H1 (cell line): ENCODE measurements around the gene PLEKHM3. TPM values are rescaled to one million over a fixed set of nuclear protein-coding genes. Genes with fewer than 3 reads are reported as not detected.

Experiments
- CTCF ChIA-PET: fragments of 300-600 bp; sonication (Branson Sonifier 250); formaldehyde crosslinking; loops from one replicate; lab custom pipeline; 2021; ENCODE audit not compliant: partially characterized antibody; lab: Charles Lee
- POLR2A ChIA-PET: fragments of 300-600 bp; sonication (Branson Sonifier 250); formaldehyde crosslinking; loops from one replicate; lab custom pipeline; 2021; ENCODE audit warnings: inconsistent platforms; ENCODE audit not compliant: partially characterized antibody; lab: Charles Lee
- DNase-seq, 2 experiments: peaks; one replicate each; pipeline versions ENCODE4 v3.0.0 to v3.0.0-alpha.2; 2010 to 2022; ENCODE audit warnings: low spot score in 2 of 2, low read depth in 1 of 2, mixed read lengths in 1 of 2
- FAIRE-seq: peaks from 2 replicates; lab custom pipeline; 2011; peaks lifted over from hg19 to GRCh38; lab: Jason Lieb, UNC
- H2AFZ ChIP-seq: 2 replicates; pipeline ENCODE4 v1.8.1; 2012; ENCODE audit warnings: low read length, inconsistent platforms
- H2AK5ac ChIP-seq: 2 replicates; pipeline ENCODE4 v1.6.1; 2013; ENCODE audit warnings: low read depth, low read length
- H2BK120ac ChIP-seq: replicated peaks from 2 replicates; pipeline ENCODE3; 2013; ENCODE audit warnings: low read depth, low read length, inconsistent platforms
- H2BK12ac ChIP-seq: 2 replicates; pipeline ENCODE4 v1.6.1; 2013; ENCODE audit warnings: low read depth, low read length
- H2BK15ac ChIP-seq: 2 replicates; pipeline ENCODE4 v1.6.1; 2013; ENCODE audit warnings: low read length
- H2BK20ac ChIP-seq: 2 replicates; pipeline ENCODE4 v1.6.1; 2013; ENCODE audit warnings: low read length
- H2BK5ac ChIP-seq: 2 replicates; pipeline ENCODE4 v1.6.1; 2013; ENCODE audit warnings: low read depth, low read length
- H3K14ac ChIP-seq: 2 replicates; pipeline ENCODE4 v1.6.1; 2013; ENCODE audit warnings: inconsistent platforms; ENCODE audit not compliant: insufficient read length
- H3K18ac ChIP-seq: 2 replicates; pipeline ENCODE4 v1.6.1; 2013; ENCODE audit warnings: low read length; ENCODE audit errors: extremely low read depth
- H3K23ac ChIP-seq: 2 replicates; pipeline ENCODE4 v1.6.1; 2013; ENCODE audit warnings: inconsistent platforms; ENCODE audit not compliant: insufficient read length
- H3K23me2 ChIP-seq: 2 replicates; pipeline ENCODE4 v1.6.1; 2013; ENCODE audit warnings: low read depth, low read length
- H3K27ac ChIP-seq: 2 replicates; pipeline ENCODE4 v1.6.1; 2011; ENCODE audit warnings: low read depth, low read length, inconsistent platforms
- H3K27me3 ChIP-seq, 4 experiments: replicated peaks in 1 of 4; 1 replicate in 1 of 4; 2 replicates in 3 of 4; pipeline versions ENCODE4 v1.6.1 to v1.8.1; 2011 to 2013; ENCODE audit warnings: low read length in 3 of 4, mild to moderate bottlenecking in 3 of 4, inconsistent platforms in 2 of 4, mixed read lengths in 2 of 4, moderate library complexity in 1 of 4; ENCODE audit not compliant: control insufficient read depth in 3 of 4, insufficient read depth in 3 of 4; ENCODE audit errors: extremely low read depth in 1 of 4
- H3K36me3 ChIP-seq, 4 experiments: 2 replicates each; pipeline versions ENCODE4 v1.6.1 to v1.8.1; 2011 to 2013; ENCODE audit warnings: mild to moderate bottlenecking in 4 of 4, low read length in 3 of 4, moderate library complexity in 2 of 4, control low read depth in 1 of 4, inconsistent platforms in 1 of 4; ENCODE audit not compliant: insufficient read depth in 4 of 4, control insufficient read depth in 2 of 4
- H3K4ac ChIP-seq: replicated peaks from 2 replicates; pipeline ENCODE3; 2013; ENCODE audit warnings: low read length, low read depth, mixed read lengths, inconsistent platforms; ENCODE audit not compliant: insufficient read length
- H3K4me1 ChIP-seq, 4 experiments: replicated peaks in 1 of 4; 1 replicate in 1 of 4; 2 replicates in 3 of 4; pipeline versions ENCODE4 v1.6.1 to v1.8.1; 2011 to 2013; ENCODE audit warnings: low read length in 3 of 4, inconsistent platforms in 2 of 4, mixed read lengths in 1 of 4; ENCODE audit not compliant: insufficient read depth in 4 of 4, control insufficient read depth in 3 of 4
- H3K4me2 ChIP-seq, 2 experiments: 2 replicates each; pipeline versions ENCODE4 v1.6.1 to v1.8.1; 2011 to 2013; ENCODE audit warnings: low read depth in 2 of 2, low read length in 2 of 2, control low read depth in 1 of 2, inconsistent platforms in 1 of 2, mild to moderate bottlenecking in 1 of 2; ENCODE audit not compliant: insufficient read depth in 1 of 2
- H3K4me3 ChIP-seq, 4 experiments: fragments of 200-600, 300-600 bp in 1 of 4; sonication (generic), shearing (Covaris generic), sonication (Bioruptor Twin) in 1 of 4; 2 replicates each; pipeline versions ENCODE4 v1.5.1 to v1.8.1; 2011 to 2016; ENCODE audit warnings: low read length in 4 of 4, low read depth in 3 of 4, control low read depth in 2 of 4, inconsistent platforms in 2 of 4, mild to moderate bottlenecking in 2 of 4, mixed read lengths in 1 of 4, moderate library complexity in 1 of 4; ENCODE audit not compliant: insufficient read depth in 2 of 4; ENCODE audit errors: extremely low read depth in 1 of 4
- H3K56ac ChIP-seq: replicated peaks from 2 replicates; pipeline ENCODE3; 2013; ENCODE audit warnings: low read depth, mild to moderate bottlenecking, mixed read lengths, low read length, inconsistent platforms; ENCODE audit not compliant: insufficient read length
- H3K79me1 ChIP-seq: 2 replicates; pipeline ENCODE4 v1.6.1; 2013; ENCODE audit warnings: low read depth, low read length, control low read depth
- H3K79me2 ChIP-seq, 2 experiments: 2 replicates each; pipeline versions ENCODE4 v1.6.1 to v1.8.1; 2012 to 2013; ENCODE audit warnings: low read length in 2 of 2, mild to moderate bottlenecking in 2 of 2, inconsistent platforms in 1 of 2; ENCODE audit not compliant: insufficient read depth in 2 of 2, control insufficient read depth in 1 of 2
- H3K9ac ChIP-seq, 4 experiments: replicated peaks in 1 of 4; 1 replicate in 1 of 4; 2 replicates in 3 of 4; pipeline versions ENCODE4 v1.6.1 to v1.8.1; 2011 to 2013; ENCODE audit warnings: low read depth in 3 of 4, low read length in 3 of 4, control low read depth in 2 of 4, mild to moderate bottlenecking in 2 of 4, moderate library complexity in 2 of 4, inconsistent platforms in 1 of 4; ENCODE audit errors: extremely low read depth in 1 of 4
- H3K9me3 ChIP-seq, 2 experiments: 2 replicates each; pipeline versions ENCODE4 v1.6.1 to v1.8.1; 2012 to 2013; ENCODE audit warnings: mild to moderate bottlenecking in 2 of 2, moderate library complexity in 2 of 2, control low read depth in 1 of 2, inconsistent platforms in 1 of 2, low read depth in 1 of 2, low read length in 1 of 2, mixed read lengths in 1 of 2; ENCODE audit not compliant: insufficient read depth in 2 of 2
- H4K20me1 ChIP-seq, 2 experiments: replicated peaks in 1 of 2; 2 replicates each; pipeline versions ENCODE3 to v1.8.1; 2011 to 2013; ENCODE audit warnings: inconsistent platforms in 2 of 2, low read length in 2 of 2, mild to moderate bottlenecking in 1 of 2; ENCODE audit not compliant: insufficient read depth in 2 of 2, control insufficient read depth in 1 of 2
- H4K5ac ChIP-seq: 2 replicates; pipeline ENCODE4 v1.6.1; 2013; ENCODE audit warnings: low read length, low read depth, mixed read lengths, inconsistent platforms; ENCODE audit not compliant: insufficient read length
- H4K8ac ChIP-seq: 2 replicates; pipeline ENCODE4 v1.8.0; 2013; ENCODE audit warnings: mild to moderate bottlenecking, moderate library complexity, low read length, inconsistent platforms; ENCODE audit not compliant: insufficient read depth; ENCODE audit errors: extremely low read depth
- H4K91ac ChIP-seq: replicated peaks from 2 replicates; pipeline ENCODE3; 2013; ENCODE audit warnings: low read length, mixed read lengths, inconsistent platforms; ENCODE audit not compliant: insufficient read length
- BRCA1 ChIP-seq: IDR thresholded peaks from 2 replicates; pipeline ENCODE4 v1.6.1; 2012; ENCODE audit warnings: low read depth, low read length, improper control_type of control experiment
- CBX5 ChIP-seq: fragments of 300-800, 300-1000 bp; sonication (generic); IDR thresholded peaks from 2 replicates; pipeline ENCODE4 v1.7.1; 2016; ENCODE audit warnings: antibody characterized with exemption, low read length, low read depth
- CEBPB ChIP-seq: IDR thresholded peaks from 2 replicates; pipeline ENCODE4 v1.6.1; 2012; ENCODE audit warnings: low read depth, low read length
- E2F6 ChIP-seq: IDR thresholded peaks from 2 replicates; pipeline ENCODE4 v1.6.1; 2012; ENCODE audit warnings: inconsistent platforms
- EGR1 ChIP-seq: IDR thresholded peaks from 2 replicates; pipeline ENCODE4 v1.6.1; 2011; ENCODE audit warnings: low read depth, low read length, borderline replicate concordance
- HDAC2 ChIP-seq, 2 experiments: fragments of 300-600 bp in 1 of 2; sonication (generic) in 1 of 2; IDR thresholded peaks; 2 replicates each; pipeline ENCODE4 v1.6.1; 2011 to 2012; ENCODE audit warnings: low read depth in 2 of 2, low read length in 2 of 2, mild to moderate bottlenecking in 2 of 2, moderate library complexity in 2 of 2, borderline replicate concordance in 1 of 2, inconsistent platforms in 1 of 2
- JUN ChIP-seq: IDR thresholded peaks from 2 replicates; pipeline ENCODE4 v1.6.1; 2011; ENCODE audit warnings: low read depth, mild to moderate bottlenecking, improper control_type of control experiment, low read length
- JUND ChIP-seq: IDR thresholded peaks from 2 replicates; pipeline ENCODE4 v1.6.1; 2011; ENCODE audit warnings: mild to moderate bottlenecking, improper control_type of control experiment, low read length
- KDM1A ChIP-seq: fragments of 200-600, 300-600 bp; sonication (generic); IDR thresholded peaks from 2 replicates; pipeline ENCODE4 v1.7.1; 2016; ENCODE audit warnings: mild to moderate bottlenecking, low read length, borderline replicate concordance
- MAX ChIP-seq: IDR thresholded peaks from 2 replicates; pipeline ENCODE4 v1.6.1; 2012; ENCODE audit warnings: inconsistent platforms
- RFX5 ChIP-seq: IDR thresholded peaks from 2 replicates; pipeline ENCODE4 v1.6.1; 2011; ENCODE audit warnings: low read depth, low read length, improper control_type of control experiment, borderline replicate concordance
- SIN3A ChIP-seq, 2 experiments: IDR thresholded peaks in 1 of 2; conservative IDR thresholded peaks in 1 of 2; 2 replicates each; pipeline ENCODE4 v1.6.1; 2011 to 2012; ENCODE audit warnings: low read length in 2 of 2, improper control_type of control experiment in 1 of 2, low read depth in 1 of 2, mild to moderate bottlenecking in 1 of 2
- SP4 ChIP-seq: IDR thresholded peaks from 2 replicates; pipeline ENCODE4 v1.6.1; 2012; ENCODE audit warnings: low read length, inconsistent platforms
- TEAD4 ChIP-seq: IDR thresholded peaks from 2 replicates; pipeline ENCODE4 v1.6.1; 2012; ENCODE audit warnings: low read depth, low read length, inconsistent platforms, mixed read lengths
- WGBS, 2 experiments: shearing (Covaris generic) in 1 of 2; methylation state at CpG; one replicate each; pipeline versions ENCODE4 v1.1.6 to v1.1.7; 2013 to 2015; ENCODE audit warnings: low lambda C conversion rate in 2 of 2, mixed read lengths in 2 of 2, inconsistent platforms in 1 of 2, low coverage in 1 of 2, missing lambda C conversion rate in 1 of 2; ENCODE audit not compliant: insufficient replicate concordance in 2 of 2, insufficient coverage in 1 of 2, insufficient read length in 1 of 2; ENCODE audit errors: extremely low coverage in 1 of 2, missing lambda C conversion rate in 1 of 2; 5-methylcytosine and 5-hydroxymethylcytosine counted together
- polyA plus RNA-seq, 7 experiments: library from polyadenylated mRNA; depleted of rRNA in 3 of 7; stranded (reverse) in 5 of 7; unstranded in 2 of 7; fragments of >200 nt in 5 of 7; fragments of 200-250 nt in 2 of 7; gene quantifications; 1 replicate in 5 of 7; 2 replicates in 1 of 7; 4 replicates in 1 of 7; pipeline versions ENCODE4 v1.2.1 to v1.2.3, GENCODE V29; 2011 to 2013; ENCODE audit warnings: missing spikeins in 2 of 7, mixed read lengths in 2 of 7
- total RNA-seq: library from RNA; stranded (reverse); fragmentation: NEBNext Ultra II Directional; extraction: Animal tissue kit (Norgen Biotek cat#: 25700); gene quantifications from 2 replicates; pipeline ENCODE4 v1.2.1, GENCODE V29; 2021

The PLEKHM3 gene
- total and polyA plus RNA-seq, 2 of the 8 experiments (the other 6 are each of a cell fraction or from before 2014, with no cell fraction given): 2.3 to 5.8 TPM

- H3K56ac ChIP-seq: no peak overlapping the region
- no peak overlapping the region for H2AK5ac ChIP-seq
- no peak overlapping the region for H3K18ac ChIP-seq
- H3K4ac ChIP-seq: no peak overlapping the region
- 81% methylated on average over 1 of the region's 1 CpG; no CpG with 5 or more reads in 1 of the 2 experiments for WGBS, 2 experiments
- H2BK15ac ChIP-seq: no peak overlapping the region
- FAIRE-seq: no peak
- peaks cover 0 to 5% (median 3%) of the 10 kb centered on the region in 4 experiments; a peak in 4 of 7 replicates for H3K4me1 ChIP-seq
- H3K36me3 ChIP-seq: no peaks in the 10 kb centered on the region
- no peak for DNase-seq
- H3K27me3 ChIP-seq: no peaks in the 10 kb centered on the region
- H2BK5ac ChIP-seq: no peak overlapping the region
- no peak overlapping the region for H3K4me2 ChIP-seq
- no peak overlapping the region for H3K23ac ChIP-seq
- H3K79me2 ChIP-seq: no peaks in the 10 kb centered on the region
- no peak overlapping the region for H4K8ac ChIP-seq
- H3K9me3 ChIP-seq: no peaks in the 10 kb centered on the region
- H2BK120ac ChIP-seq: no peak overlapping the region
- H2BK20ac ChIP-seq: 0 out of 2 replicates have a peak overlapping the region, but pooled peaks have one; percentile 21
- no peaks in the 10 kb centered on the region for H4K20me1 ChIP-seq
- no peak overlapping the region for H3K14ac ChIP-seq
- no peak overlapping the region for H4K91ac ChIP-seq
- H2AFZ ChIP-seq: no peak overlapping the region
- no peak overlapping the region for H3K4me3 ChIP-seq
- H3K79me1 ChIP-seq: no peaks in the 10 kb centered on the region
- ChIA-PET CTCF (no interaction called here), POLR2A (no interaction called here)
- no peak overlapping the region for H3K27ac ChIP-seq
- no peak overlapping the region for H2BK12ac ChIP-seq
- H3K23me2 ChIP-seq: no peaks in the 10 kb centered on the region
- H4K5ac ChIP-seq: no peak overlapping the region
- no peak overlapping the region for H3K9ac ChIP-seq
- TF ChIP-seq KDM1A (no peak), E2F6 (no peak), CEBPB (no peak), HDAC2 (IDR thresholded peaks at IDR 0.05; ENCODE audit: borderline replicate concordance in 1 of 2, low read depth in 2 of 2, low read length in 2 of 2) (no peak), JUN (no peak), BRCA1 (no peak), TEAD4 (no peak), CBX5 (no peak), JUND (no peak), MAX (no peak), SIN3A (conservative IDR thresholded peaks at IDR 0.05 in 1 of 2, IDR thresholded peaks at IDR 0.05 in 1 of 2; ENCODE audit: low read depth in 1 of 2, low read length in 2 of 2) (no peak), EGR1 (no peak), RFX5 (no peak), SP4 (no peak)
Observed at GRCh38 chr2:207840101-207840500, 185.2 kb downstream of the PLEKHM3 start.
